Testis (tissue), 3 donors: ENCODE results near the gene GRB7. TPM values are rescaled to one million over a fixed set of nuclear protein-coding genes. Genes with fewer than 3 reads are reported as not detected.
A peak's percentile ranks its signal among the peaks of the same experiment; 100 is the strongest.

ENCODE experiments used
- DNase-seq: peaks from one replicate; pipeline ENCODE4 v3.0.0-alpha.2; 2019
- H3K27ac ChIP-seq, 2 donors: fragments of 200-600 bp; sonication (generic); one replicate each; pipeline ENCODE4 v1.5.1; 2019
- H3K27me3 ChIP-seq: fragments of 200-600 bp; sonication (generic); one replicate; pipeline ENCODE4 v1.5.1; 2019
- H3K36me3 ChIP-seq: fragments of 200-600 bp; sonication (generic); one replicate; pipeline ENCODE4 v1.5.1; 2017; ENCODE audit warnings: low read depth; ENCODE audit errors: missing control alignments
- H3K4me1 ChIP-seq: fragments of 200-600 bp; sonication (generic); one replicate; pipeline ENCODE4 v1.5.1; 2019
- H3K4me3 ChIP-seq, 2 donors: fragments of 200-600 bp; sonication (generic); one replicate each; pipeline ENCODE4 v1.5.1; 2017 to 2019
- H3K9me3 ChIP-seq: fragments of 200-600 bp; sonication (generic); one replicate; pipeline ENCODE4 v1.5.1; 2017
- CTCF ChIP-seq, 3 experiments: fragments of 450-650 bp in 2 of 3; fragments of 200-600 bp in 1 of 3; sonication (generic) in 1 of 3; IDR thresholded peaks; one replicate each; pipeline ENCODE4 v1.5.1; 2016 to 2019; ENCODE audit warnings: antibody characterized with exemption in 3 of 3, mild to moderate bottlenecking in 2 of 3, moderate library complexity in 1 of 3
- POLR2A ChIP-seq: fragments of 450-650 bp; IDR thresholded peaks from one replicate; pipeline ENCODE4 v1.6.1; 2017; ENCODE audit warnings: antibody characterized with exemption, mild to moderate bottlenecking, moderate library complexity
- WGBS, 2 donors: methylation state at CpG; one replicate each; pipeline ENCODE4 v1.1.5; 2018; 5-methylcytosine and 5-hydroxymethylcytosine counted together
- intact Hi-C: fragments of 100-400 bp; cut with DNase I; formaldehyde crosslinking; loops from one replicate; pipeline ENCODE4 v1.15.1; 2023; ENCODE audit warnings: low total_unique reads
- polyA plus RNA-seq: library from polyadenylated mRNA; stranded (reverse); fragments of 350-450 nt; fragmentation: Illumina TruSeq; extraction: RNeasy Lipid Tissue Mini Kit (QIAGEN cat#74804); gene quantifications from one replicate; pipeline ENCODE4 v1.2.3, GENCODE V29; 2014; ENCODE audit warnings: low read depth, low replicate concordance; ENCODE audit not compliant: insufficient read depth
- total RNA-seq, 2 donors: library from RNA; depleted of rRNA; stranded (reverse); fragments of >200 nt; gene quantifications; one replicate each; pipeline ENCODE4 v1.2.3, GENCODE V29; 2016

Gene GRB7
- total and polyA plus RNA-seq, 3 donors from 2014 or later, result 2.1 to 3.7 (median 2.9) TPM

GRCh38 chr17:39700148-39700987 is 37.4 kb upstream of the GRB7 start:
- peaks cover 2% of the 10 kb centered on the region for H3K4me1 ChIP-seq
- H3K36me3 ChIP-seq, result no peaks in the 10 kb centered on the region
- H3K27me3 ChIP-seq, result no peaks in the 10 kb centered on the region
- H3K27ac ChIP-seq, result peak overlapping the region; percentile 11 to 63
- no peaks in the 10 kb centered on the region for H3K9me3 ChIP-seq
- H3K4me3 ChIP-seq, result peak overlapping the region; percentile 67 to 76
- 1% methylated on average over 17 to 42 of the region's 57 CpGs for WGBS, 2 donors
- DNase-seq, result no peak
- intact Hi-C loops, result no loop called here
- TF ChIP-seq POLR2A (no peak), CTCF (IDR thresholded peaks at IDR 0.05) (no peak)

- intact Hi-C loops, result no loop called here
- 40 to 58% methylated on average over 10 of the region's 10 CpGs for WGBS, 2 donors
- no peaks in the 10 kb centered on the region for H3K27me3 ChIP-seq
- no peak for TF ChIP-seq POLR2A
- TF ChIP-seq CTCF (IDR thresholded peaks at IDR 0.05), result no peak
- no peaks in the 10 kb centered on the region for H3K4me1 ChIP-seq
- H3K9me3 ChIP-seq, result no peaks in the 10 kb centered on the region
- no peak for DNase-seq
- no peaks in the 10 kb centered on the region for H3K36me3 ChIP-seq
- H3K27ac ChIP-seq, result no peak overlapping the region
- H3K4me3 ChIP-seq, result peak overlapping the region; percentile 67 to 76
These were observed 36.5 kb upstream of the GRB7 start for GRCh38 chr17:39701012-39701783.

GRCh38 chr17:39701784-39702422 is 35.8 kb upstream of the GRB7 start:
- no peak overlapping the region for H3K4me3 ChIP-seq
- 77 to 82% methylated on average over 3 to 4 of the region's 4 CpGs for WGBS, 2 donors
- no peak for DNase-seq
- no peak overlapping the region for H3K27ac ChIP-seq
- TF ChIP-seq POLR2A (no peak), CTCF (IDR thresholded peaks at IDR 0.05) (no peak)
- no peaks in the 10 kb centered on the region for H3K9me3 ChIP-seq
- no peaks in the 10 kb centered on the region for H3K27me3 ChIP-seq
- H3K36me3 ChIP-seq, result no peaks in the 10 kb centered on the region
- intact Hi-C loops, result no loop called here
- H3K4me1 ChIP-seq, result no peaks in the 10 kb centered on the region

GRCh38 chr17:39702901-39703893 is 34.5 kb upstream of the GRB7 start:
- WGBS, 2 donors, result 77 to 84% methylated on average over 10 to 12 of the region's 12 CpGs
- H3K4me1 ChIP-seq, result no peaks in the 10 kb centered on the region
- no peaks in the 10 kb centered on the region for H3K27me3 ChIP-seq
- no peak overlapping the region for H3K27ac ChIP-seq
- no peaks in the 10 kb centered on the region for H3K9me3 ChIP-seq
- intact Hi-C loops, result no loop called here
- no peak for DNase-seq
- H3K4me3 ChIP-seq, result no peak overlapping the region
- no peaks in the 10 kb centered on the region for H3K36me3 ChIP-seq
- TF ChIP-seq POLR2A, result no peak
- no peak for TF ChIP-seq CTCF (IDR thresholded peaks at IDR 0.05)
